Astrocyte (in vitro differentiated cells and primary cell): ENCODE data around the gene MYO3B.

Experiments
- CTCF ChIP-seq: IDR thresholded peaks from 2 replicates; pipeline ENCODE4 v1.5.1; 2011; ENCODE audit warnings: low read depth, mild to moderate bottlenecking, inconsistent platforms, low read length, moderate library complexity; ENCODE audit not compliant: insufficient read depth
- EZH2 ChIP-seq: IDR thresholded peaks from 2 replicates; pipeline ENCODE4 v1.6.1; 2012; ENCODE audit warnings: mild to moderate bottlenecking, low read length, inconsistent platforms; ENCODE audit not compliant: insufficient read depth

- TF ChIP-seq CTCF (no peak), EZH2 (no peak)
Measured at GRCh38 chr2:170360546-170361089, 182.7 kb downstream of the MYO3B start.
